Sciatic nerve (tissue), 2 donors: ENCODE results near the gene KDF1. TPM values are rescaled to one million over a fixed set of nuclear protein-coding genes. Genes with fewer than 3 reads are reported as not detected.

Source experiments
- ATAC-seq: fragments of 200-7000 bp; cut with Tn5 transposase; one replicate; pipeline ENCODE4 v1.9.1; 2020; ENCODE audit warnings: mild to moderate bottlenecking, moderate library complexity
- DNase-seq: peaks from one replicate; pipeline ENCODE4 v3.0.0-alpha.2; 2020; ENCODE audit warnings: low spot score
- intact Hi-C: fragments of 100-400 bp; cut with DNase I; formaldehyde crosslinking; loops from one replicate; pipeline ENCODE4 v1.14.2; 2022
- total RNA-seq: library from RNA; stranded (reverse); fragmentation: NEBNext Ultra II Directional; extraction: Animal tissue kit (Norgen Biotek cat#: 25700); gene quantifications from one replicate; pipeline ENCODE4 v1.2.1, GENCODE V29; 2021
- donor health status: DM: no; HTN: no; CAD: no.
- donor health status: DM: no; HTN: no; CAD: no.

Gene KDF1, protein sequence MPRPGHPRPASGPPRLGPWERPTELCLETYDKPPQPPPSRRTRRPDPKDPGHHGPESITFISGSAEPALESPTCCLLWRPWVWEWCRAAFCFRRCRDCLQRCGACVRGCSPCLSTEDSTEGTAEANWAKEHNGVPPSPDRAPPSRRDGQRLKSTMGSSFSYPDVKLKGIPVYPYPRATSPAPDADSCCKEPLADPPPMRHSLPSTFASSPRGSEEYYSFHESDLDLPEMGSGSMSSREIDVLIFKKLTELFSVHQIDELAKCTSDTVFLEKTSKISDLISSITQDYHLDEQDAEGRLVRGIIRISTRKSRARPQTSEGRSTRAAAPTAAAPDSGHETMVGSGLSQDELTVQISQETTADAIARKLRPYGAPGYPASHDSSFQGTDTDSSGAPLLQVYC
- total RNA-seq = not detected

DNA sequence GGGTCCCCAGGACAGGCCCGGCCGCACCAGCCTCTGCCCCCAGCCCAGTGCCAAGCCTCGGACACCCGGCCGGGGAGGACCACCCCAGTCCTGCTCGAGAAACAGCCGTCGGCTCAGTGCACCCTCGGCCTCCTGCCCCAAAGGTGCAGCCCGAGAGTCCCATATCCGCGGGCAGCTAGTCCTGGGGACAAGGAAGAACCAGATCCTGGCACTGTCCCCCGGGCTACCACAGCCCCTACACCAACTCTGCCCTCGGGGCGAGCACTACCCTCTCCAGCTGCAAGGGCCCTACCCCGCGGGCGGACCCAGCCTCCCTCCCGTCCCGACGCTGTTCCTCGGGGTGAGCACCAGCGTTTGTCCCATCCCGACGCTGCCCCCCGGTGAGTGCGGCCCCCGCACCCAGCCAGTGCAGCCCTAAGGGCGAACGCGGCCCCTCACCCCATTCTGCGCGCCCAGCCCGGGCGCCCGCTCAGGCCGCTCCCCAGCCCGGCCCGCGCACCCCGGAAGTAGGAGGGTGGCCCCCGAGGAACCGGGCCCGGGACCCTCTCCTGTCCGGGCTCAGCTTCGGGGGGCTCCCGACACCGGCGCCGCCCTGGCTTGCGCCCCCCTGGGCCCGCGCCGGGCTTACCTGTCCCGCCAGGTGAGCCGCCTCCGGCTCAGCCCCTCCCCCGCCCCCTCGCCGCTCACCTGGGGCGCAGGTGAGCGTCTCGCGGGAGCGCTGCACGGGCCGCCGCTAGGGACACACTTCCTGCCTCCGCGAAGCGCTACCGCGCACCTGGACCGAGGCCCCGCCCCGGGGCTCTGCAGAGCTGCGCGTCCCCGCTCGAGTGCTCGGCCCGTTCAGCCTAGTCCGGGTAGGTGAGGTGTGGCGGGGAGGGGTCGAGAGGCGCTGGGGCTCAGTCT lies at the start of gene KDF1:
TSS of gene KDF1 (minus strand) at position 747 of the 903 bp plus-strand sequence. CDS start 8,088 bp downstream, outside the sequence.
- ATAC-seq = no peak
- intact Hi-C loops = no loop called here
- DNase-seq = no peak

DNA sequence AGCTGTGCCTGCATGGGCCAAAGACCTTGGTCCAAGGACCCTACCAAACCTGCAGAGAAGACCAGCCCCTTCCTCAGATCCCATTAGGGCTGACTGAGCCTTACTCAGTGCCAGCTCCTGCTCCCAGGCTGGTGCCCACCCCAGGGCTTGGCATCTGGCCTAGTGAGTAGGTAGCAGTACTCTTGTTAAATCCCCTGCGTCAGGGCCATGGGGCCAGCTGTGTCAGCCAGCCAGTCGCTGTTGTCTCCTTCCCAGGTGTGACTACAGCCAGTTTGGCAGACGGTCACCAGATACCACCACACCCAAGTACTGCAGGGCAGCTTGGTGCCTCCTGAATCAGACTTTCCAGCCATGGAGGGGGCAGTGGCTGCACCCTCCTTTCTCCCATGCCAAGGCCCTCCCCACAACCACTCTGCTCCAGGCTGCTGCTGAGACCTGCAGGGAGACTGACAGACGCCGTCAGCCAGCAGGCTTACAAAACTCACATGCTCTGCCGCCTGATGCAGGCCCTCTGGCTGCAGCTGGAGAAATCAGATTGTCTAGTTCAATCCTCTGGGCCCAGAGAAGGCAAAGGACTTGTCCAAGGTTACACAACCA lies 49.4 kb upstream of the KDF1 start:
- intact Hi-C loops = no loop called here
- no peak for DNase-seq
- ATAC-seq = no peak

DNA sequence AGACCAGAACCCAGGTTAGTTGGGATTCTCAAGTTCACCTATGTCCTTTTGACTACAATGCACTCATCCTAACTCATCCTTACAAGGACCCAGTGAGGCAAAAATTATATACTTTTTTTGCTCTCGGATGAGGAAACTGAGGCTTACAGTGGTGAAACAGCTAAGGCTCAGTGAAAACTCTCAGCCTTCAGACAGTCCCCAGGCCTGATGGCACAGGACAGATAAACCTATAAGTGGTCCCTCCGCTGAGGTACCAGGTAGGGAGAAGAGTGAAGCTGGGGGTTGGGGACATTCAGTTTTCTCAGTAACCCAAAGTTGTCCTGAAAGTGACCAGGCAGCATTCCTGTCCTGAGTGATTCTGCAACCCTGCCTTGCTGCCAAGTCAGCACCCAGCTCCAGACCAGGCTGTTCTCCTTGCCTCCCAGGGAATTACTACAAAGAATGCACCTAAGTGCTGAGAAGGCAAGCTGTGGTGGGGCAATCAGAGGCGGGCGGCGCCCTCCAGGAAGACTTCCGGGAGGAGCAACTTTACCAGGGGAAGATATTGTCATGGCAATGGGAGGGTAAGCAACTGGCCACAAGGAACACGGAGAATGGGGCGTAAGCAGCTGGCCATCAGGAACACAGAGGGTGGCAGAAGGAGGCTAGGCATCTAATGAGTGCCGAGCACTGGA lies 47.8 kb upstream of the KDF1 start:
- intact Hi-C loops = no loop called here
- DNase-seq (no peak), ATAC-seq (no peak)

DNA sequence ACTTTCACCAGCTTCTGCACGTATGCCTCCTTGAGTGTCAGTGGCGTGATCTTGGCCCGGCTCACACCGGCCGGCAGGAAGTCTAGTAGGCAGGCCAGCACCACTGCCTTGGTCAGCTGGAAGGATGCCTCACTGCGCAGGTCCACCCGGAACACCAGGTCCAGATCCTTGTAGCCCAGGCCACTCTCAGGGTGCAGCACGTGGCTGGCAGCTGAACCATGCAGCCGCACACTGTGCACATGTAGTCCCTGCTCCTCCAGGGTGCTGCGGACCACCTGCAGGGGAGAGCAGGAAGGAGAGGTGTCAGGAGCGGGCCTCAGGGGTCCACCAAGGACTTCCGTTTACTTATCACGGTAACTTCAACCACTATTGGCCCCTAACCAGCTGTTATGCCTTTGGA lies 46.4 kb upstream of the KDF1 start:
- ATAC-seq = no peak

DNA sequence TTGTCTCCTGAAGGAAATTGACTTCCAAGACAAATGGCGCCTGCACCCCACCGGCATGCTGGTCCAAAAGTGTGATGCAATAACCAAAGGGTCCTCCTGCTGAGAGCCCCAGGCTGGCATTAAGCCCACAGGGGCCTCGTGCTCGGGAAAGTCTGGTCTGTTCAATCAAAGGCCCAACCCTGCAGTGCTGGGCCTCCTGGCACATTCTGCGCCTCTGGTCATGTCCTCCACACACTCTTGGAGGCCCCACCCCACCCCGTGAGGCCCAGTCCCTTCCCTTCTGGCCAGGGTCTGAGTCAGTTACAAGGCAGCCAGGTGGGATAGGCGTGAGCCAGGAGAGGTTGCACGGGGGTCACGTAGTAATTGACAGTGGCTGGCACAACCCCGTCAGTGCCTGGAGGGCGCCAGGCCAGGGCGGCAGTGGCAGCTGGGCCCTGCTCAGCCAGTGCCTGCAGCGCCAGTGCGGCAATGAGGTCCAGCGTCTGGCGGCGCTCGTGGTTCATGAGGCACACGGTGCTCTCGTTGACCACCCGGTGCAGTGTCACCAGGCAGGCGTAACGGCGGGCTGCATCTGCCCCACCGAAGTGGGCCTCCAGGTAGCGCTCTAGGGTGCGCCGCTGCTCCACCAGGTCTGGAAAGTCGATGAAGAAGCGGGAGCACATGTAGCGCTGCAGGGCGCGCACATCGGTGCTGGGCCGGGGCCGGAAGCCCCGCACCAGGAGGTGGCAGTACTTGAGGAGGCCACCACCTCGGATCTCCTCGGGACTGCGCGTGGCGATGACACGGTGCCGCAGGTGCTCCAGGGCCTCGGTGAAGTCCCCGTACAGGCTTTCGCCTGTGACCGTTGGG lies 45.6 kb upstream of the KDF1 start:
- DNase-seq (no peak), ATAC-seq (no peak)
- intact Hi-C loops = no loop called here

More for the DNA sequence above, 46.4 kb upstream of the KDF1 start:
- intact Hi-C loops = no loop called here
- DNase-seq = no peak

DNA sequence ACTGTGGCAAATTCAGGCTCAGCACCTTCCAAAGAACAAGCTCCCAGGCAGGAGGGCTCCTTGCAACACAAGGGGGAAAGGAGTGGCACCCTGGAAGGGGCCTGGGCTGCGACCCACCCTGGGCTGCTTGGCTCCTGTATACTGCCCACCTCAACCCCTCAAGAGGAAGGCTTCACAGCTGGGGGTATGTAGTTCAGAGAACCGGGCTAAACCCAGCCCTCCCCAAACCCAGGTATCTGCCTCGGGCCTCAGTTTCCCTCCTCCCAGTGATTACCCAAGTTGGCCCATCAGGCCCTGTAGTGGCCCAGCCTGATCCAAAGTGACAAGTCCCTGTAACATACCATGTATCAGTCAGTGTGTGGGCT lies 44.9 kb upstream of the KDF1 start:
- intact Hi-C loops = no loop called here
- DNase-seq (no peak), ATAC-seq (no peak)

DNA sequence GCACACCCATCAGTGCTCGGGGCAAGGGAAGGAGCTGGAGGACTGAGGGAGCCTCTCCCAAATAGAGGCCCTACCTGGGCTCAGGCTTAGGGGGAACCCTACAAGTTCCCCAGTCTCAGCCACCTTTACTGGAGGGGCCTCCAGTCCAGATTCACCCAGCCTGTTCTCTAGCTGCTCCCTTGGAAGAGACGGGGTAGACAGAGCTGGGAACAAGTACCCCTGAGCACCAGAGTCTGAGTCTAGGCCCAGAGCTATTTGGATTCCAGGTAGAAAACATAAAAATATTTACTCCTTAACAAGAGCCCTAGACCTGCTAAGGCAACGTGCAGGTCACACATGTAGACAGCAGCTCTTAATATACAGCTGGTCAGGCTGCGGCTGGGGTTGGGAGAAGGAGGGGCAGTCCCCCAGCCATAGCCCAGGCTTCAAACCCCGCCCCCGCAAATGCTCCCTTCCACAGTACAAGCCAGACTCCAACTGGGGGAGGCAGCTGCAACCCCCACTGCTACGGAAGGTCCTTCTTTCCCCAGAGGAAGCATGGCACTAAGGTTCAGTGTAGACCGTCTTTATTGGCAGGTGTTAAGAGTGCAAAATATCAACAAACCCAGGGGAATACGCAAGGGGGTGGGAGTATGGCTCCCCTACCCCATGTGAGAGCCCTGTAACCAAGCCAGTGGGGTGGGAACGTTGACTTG lies 44.4 kb upstream of the KDF1 start:
- intact Hi-C loops = no loop called here
- DNase-seq = no peak
- no peak for ATAC-seq

DNA sequence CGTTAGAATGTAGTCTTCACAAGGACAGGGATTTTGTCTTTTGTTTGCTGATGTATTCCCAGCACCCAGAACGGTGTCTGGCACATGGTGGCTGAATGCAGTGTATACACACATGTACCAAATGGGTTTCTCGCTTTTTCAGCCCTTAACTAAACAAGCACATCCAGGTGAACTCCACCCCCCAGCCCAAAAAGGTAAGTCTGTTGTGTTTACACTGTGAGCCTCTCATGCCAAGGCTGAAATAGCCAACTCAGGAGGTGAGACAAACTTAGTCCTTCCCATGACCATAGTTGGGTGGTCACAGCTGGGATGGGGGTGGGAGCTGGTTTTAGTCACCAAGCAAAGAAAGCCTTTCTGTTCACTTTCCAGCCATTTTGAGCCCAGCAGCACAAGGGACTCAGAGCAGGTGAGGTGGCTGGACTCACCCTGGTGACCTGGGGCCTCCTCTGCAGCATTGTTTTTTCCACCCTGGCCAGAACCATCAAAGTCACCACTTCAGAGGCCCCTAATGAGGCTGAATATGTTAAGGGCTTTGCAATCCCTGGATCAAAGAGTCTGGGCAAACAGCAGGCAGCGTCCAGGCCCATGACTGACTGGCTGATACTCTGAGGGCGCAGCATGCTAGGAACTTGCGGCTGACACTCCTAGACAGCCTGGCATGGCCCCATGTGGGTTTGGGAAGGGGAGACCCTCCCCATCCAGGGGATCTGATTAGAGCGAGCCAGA lies 43.6 kb upstream of the KDF1 start:
- intact Hi-C loops = no loop called here
- DNase-seq (no peak), ATAC-seq (no peak)

DNA sequence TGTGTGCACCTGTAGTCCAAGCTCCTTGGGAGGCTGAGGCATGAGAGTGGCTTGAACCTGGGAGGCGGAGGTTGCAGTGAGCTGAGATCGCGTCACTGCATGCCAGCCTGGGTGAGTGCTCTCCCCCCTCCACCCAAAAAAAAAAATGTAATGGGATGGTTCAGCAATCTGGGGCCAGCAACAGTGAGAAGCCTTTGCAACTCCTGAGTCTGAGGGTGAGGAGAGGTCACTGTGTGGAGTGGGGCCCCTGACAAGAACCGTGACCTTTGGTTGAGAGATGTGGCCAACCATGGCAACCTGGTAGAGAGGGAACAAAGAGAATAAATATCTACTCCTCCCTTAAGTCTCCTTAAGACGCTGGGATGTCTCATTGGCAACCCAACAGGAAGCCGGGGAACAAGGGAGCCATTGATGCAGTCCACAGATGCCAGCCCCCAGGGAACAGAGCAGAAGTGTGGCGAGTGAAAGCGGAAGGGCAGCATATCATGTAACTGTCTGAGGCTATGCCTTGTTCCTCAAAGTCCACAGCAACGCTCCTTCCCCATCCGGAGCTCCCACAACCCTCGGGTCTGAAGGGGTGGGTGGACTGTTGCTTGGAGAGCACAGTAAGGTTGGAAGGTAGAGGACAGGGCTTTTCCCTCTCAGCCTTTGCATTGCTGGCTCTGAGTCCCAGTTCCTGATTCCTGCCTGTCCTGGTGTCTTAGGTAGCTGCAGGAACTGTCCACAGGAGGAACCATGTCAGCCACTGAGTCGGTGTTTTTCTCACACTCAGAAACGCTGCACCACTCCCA lies 41.5 kb upstream of the KDF1 start:
- intact Hi-C loops = no loop called here
- DNase-seq = peak; percentile 80
- ATAC-seq = peak; percentile 75

DNA sequence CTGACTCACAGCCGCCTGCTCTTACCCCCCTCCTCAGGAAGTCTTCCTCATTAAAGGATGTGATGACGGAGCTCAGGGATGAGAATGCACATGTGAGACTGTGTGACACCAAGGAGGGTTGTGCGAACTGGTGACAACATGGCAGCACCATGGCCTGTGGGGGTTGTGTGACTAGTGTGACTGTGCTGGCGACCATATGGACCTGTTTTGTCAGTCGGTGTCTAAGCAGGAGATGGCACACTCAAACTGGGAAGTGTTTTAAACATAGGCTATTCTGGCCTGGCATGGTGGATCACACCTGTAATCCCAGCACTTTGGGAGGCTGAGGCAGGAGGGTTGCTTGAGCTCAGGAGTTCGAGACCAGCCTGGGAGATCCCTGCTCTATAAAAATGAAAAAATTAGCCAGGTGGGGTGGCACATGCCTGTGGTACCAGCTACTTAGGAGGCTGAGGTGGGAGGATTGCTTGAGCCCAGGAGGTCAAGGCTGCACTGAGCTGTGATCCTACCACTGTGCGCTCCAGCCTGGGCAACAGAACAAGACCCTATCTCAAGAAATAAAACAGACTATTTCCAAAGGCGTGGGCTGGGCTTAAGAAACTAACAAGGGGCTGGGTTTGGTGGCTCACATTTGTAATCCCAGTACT lies 40.7 kb upstream of the KDF1 start:
- intact Hi-C loops = no loop called here
- no peak for DNase-seq
- no peak for ATAC-seq

DNA sequence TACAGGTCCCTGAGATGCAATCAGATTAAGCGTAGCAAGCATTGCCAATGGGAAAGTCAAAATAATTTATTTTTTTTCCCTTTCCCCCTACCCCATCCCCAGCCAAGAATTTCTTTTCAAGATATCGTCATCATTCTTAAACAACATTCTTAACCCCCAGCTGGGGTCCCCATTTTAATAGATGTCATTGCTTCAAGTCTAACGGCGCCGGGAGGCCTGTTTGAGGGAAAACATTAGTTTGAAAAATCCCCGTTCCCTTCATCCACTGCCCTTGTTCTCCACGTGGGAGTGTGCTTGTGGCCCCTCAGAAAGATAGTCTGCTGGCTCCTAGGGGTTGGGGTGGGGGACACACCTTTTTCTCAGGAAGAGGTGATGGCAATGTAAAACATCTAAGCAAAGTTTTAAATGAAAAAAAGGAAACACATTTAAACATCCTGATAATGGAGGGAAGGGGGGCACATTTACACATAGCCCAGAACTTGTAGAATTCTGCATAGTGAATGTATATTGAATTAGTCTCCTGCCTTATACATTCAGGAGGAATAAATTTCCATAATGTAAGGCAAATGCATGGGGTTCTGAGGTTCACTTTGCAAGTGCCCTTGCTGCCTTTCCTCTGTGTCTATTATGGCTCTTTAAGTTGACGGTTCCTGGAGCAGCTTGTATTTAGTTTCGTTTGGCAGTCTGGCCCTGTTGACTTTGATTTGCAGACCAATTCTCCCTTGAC lies 40.0 kb upstream of the KDF1 start:
- intact Hi-C loops = no loop called here
- no peak for ATAC-seq
- DNase-seq = no peak

DNA sequence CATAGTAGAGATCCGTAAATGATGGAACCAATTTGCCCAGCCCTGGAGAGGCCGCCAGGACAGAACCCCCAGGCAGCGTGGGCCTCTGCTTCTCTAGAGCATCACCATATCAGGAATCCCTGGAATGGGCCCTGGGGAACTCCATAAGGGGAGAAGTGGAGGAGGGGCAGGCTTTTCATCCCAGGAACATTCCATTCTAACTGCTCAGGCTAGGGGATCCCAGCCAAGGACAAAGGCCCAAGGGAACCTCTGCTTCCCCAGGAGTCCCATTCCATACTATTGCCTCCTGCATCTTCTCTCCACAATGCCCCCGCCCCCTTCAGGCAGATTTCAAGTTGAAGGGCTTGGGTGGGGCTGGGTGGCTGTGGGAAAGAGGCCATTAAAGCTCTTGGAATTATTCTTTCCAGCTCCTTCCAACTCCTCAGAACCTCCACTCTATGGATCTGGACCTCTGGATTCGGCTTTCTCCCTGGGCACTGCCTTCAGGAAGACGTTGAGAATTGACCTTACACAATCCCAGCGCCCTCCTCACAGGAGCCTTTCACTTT lies 39.2 kb upstream of the KDF1 start:
- intact Hi-C loops = loop anchor here (5.0 kb wide), 1 partner anchor 103 kb away; no protein-coding TSS in a partner anchor
- no peak for DNase-seq
- ATAC-seq = peak; percentile 65

DNA sequence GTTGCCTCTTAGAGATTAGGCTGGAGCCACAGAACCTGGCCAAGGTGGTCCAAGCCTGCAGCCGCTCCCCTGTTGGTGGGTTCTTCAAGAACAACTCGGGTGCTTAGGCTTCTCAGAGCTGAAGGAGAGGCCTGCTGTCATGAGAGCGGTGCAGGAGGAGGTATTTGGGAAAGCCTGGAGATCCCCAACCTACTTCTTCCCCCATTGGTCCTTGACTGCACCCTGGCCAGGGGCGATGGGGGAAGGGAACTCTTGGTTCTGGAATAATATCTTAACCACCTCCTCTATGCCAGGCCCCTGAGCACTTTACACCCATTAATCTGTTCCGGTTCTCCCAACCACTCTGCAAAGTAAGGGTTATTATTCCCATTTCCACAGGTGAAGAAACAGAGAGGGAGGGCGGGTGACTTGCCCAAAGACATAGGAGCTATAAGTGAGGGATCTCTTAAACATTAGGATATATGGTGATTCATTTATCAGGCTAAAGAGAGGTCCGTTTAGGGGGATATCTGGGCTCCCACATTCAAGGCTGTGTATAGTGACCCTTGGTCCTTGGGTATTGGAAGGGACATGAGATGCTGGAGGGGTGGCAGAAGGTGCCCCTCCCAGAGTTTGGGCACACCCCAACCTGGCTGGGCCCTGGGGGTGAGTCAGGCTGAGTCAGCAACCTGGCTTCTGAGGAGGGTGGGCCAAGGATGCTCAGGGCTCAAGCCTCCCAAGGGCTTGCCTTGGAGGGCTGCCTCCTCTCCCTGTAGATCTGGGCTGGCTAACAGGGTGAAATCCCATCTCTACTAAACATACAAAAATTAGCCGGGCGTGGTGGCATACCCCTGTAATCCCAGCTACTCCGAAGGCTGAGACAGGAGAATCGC lies 38.4 kb upstream of the KDF1 start:
- intact Hi-C loops = loop anchor here (5.0 kb wide), 1 partner anchor 104 kb away; no protein-coding TSS in a partner anchor
- ATAC-seq (no peak), DNase-seq (no peak)

DNA sequence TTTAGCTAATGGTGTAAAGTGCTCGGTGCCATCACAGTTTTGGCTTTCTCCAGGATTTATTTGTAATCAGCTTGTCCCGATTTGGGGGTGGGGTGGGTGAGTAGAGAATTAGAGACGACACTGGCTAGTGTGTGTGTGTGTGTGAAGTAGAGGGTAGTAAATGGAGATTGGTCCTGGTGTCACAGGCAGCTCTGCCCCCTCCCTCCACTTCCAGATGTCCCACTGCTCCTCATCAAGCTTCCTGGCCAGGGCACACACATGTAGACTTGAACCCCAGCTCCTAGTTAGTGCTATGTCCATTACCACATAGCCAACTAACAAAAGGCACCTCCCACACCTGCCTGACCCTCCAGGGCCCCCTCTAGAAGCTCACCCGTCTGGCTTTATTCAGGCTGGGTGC lies 36.4 kb upstream of the KDF1 start:
- no peak for ATAC-seq
- intact Hi-C loops = loop anchor here (5.0 kb wide), 1 partner anchor 106 kb away; no protein-coding TSS in a partner anchor

More for the DNA sequence above, 36.4 kb upstream of the KDF1 start:
- no peak for DNase-seq
